Duodenal mucosa (tissue), 2 donors: ENCODE measurements around the gene ANTXR1.

Source experiments
- H3K27ac ChIP-seq: one replicate; pipeline ENCODE4 v1.7.0; 2013; ENCODE audit warnings: low read depth, low read length
- H3K27me3 ChIP-seq, 2 donors: one replicate each; pipeline ENCODE4 v1.7.0; 2013; ENCODE audit warnings: low read length in 2 of 2, control low read depth in 1 of 2; ENCODE audit not compliant: insufficient read depth in 2 of 2, control insufficient read depth in 1 of 2
- H3K36me3 ChIP-seq, 2 donors: one replicate each; pipeline ENCODE4 v1.7.0; 2013; ENCODE audit warnings: low read length in 2 of 2, control low read depth in 1 of 2; ENCODE audit not compliant: insufficient read depth in 2 of 2, control insufficient read depth in 1 of 2
- H3K4me1 ChIP-seq, 2 donors: one replicate each; pipeline ENCODE4 v1.7.0; 2013; ENCODE audit warnings: low read length in 2 of 2, control low read depth in 1 of 2; ENCODE audit not compliant: insufficient read depth in 2 of 2, control insufficient read depth in 1 of 2
- H3K4me3 ChIP-seq, 2 donors: one replicate each; pipeline ENCODE4 v1.7.0; 2013; ENCODE audit warnings: low read length in 2 of 2, low read depth in 1 of 2
- H3K9ac ChIP-seq, 2 donors: one replicate each; pipeline ENCODE4 v1.7.0; 2013; ENCODE audit warnings: low read length in 2 of 2, low read depth in 1 of 2
- H3K9me3 ChIP-seq, 2 donors: one replicate each; pipeline ENCODE4 v1.7.0; 2013; ENCODE audit warnings: low read length in 2 of 2, control low read depth in 1 of 2; ENCODE audit not compliant: control insufficient read depth in 1 of 2

Gene ANTXR1

GRCh38 chr2:68977453-68977852 lies 35.5 kb upstream of the ANTXR1 start:
- Histone ChIP-seq H3K9me3 (no peaks in the 10 kb centered on the region), H3K9ac (no peak overlapping the region)

GRCh38 chr2:68978098-68978497 lies 34.9 kb upstream of the ANTXR1 start:
- Histone ChIP-seq H3K4me3 (no peak overlapping the region), H3K36me3 (no peaks in the 10 kb centered on the region), H3K27me3 (peaks cover 0 to 4% of the 10 kb centered on the region in 2 donors), H3K4me1 (no peaks in the 10 kb centered on the region), H3K27ac (no peak overlapping the region), H3K9me3 (no peaks in the 10 kb centered on the region), H3K9ac (no peak overlapping the region)

More at GRCh38 chr2:68977453-68977852, 35.5 kb upstream of the ANTXR1 start:
- H3K27me3 ChIP-seq, result peaks cover 0 to 4% of the 10 kb centered on the region in 2 donors
- H3K4me3 ChIP-seq, result no peak overlapping the region
- no peaks in the 10 kb centered on the region for H3K36me3 ChIP-seq
- no peak overlapping the region for H3K27ac ChIP-seq
- no peaks in the 10 kb centered on the region for H3K4me1 ChIP-seq

- Histone ChIP-seq H3K9me3 (no peaks in the 10 kb centered on the region), H3K36me3 (no peaks in the 10 kb centered on the region), H3K27me3 (peaks cover 0 to 4% of the 10 kb centered on the region in 2 donors), H3K4me1 (no peaks in the 10 kb centered on the region), H3K9ac (no peak overlapping the region), H3K27ac (no peak overlapping the region), H3K4me3 (no peak overlapping the region)
Measured at GRCh38 chr2:68980956-68981355, 32.0 kb upstream of the ANTXR1 start.

- Histone ChIP-seq H3K4me3 (no peak overlapping the region), H3K27ac (no peak overlapping the region), H3K9me3 (no peaks in the 10 kb centered on the region), H3K27me3 (no peaks in the 10 kb centered on the region), H3K36me3 (no peaks in the 10 kb centered on the region), H3K9ac (no peak overlapping the region), H3K4me1 (no peaks in the 10 kb centered on the region)
Measured at GRCh38 chr2:68987021-68987503, 25.9 kb upstream of the ANTXR1 start.

GRCh38 chr2:68989035-68989434 lies 23.9 kb upstream of the ANTXR1 start:
- no peaks in the 10 kb centered on the region for H3K27me3 ChIP-seq
- H3K9me3 ChIP-seq, result no peaks in the 10 kb centered on the region
- no peak overlapping the region for H3K9ac ChIP-seq
- no peak overlapping the region for H3K27ac ChIP-seq
- no peak overlapping the region for H3K4me3 ChIP-seq
- no peaks in the 10 kb centered on the region for H3K36me3 ChIP-seq
- H3K4me1 ChIP-seq, result no peaks in the 10 kb centered on the region

GRCh38 chr2:68992341-68992740 lies 20.6 kb upstream of the ANTXR1 start:
- Histone ChIP-seq H3K9ac (no peak overlapping the region), H3K4me3 (no peak overlapping the region), H3K36me3 (no peaks in the 10 kb centered on the region), H3K9me3 (no peaks in the 10 kb centered on the region), H3K27me3 (no peaks in the 10 kb centered on the region), H3K27ac (no peak overlapping the region), H3K4me1 (no peaks in the 10 kb centered on the region)

GRCh38 chr2:68992933-68993332 lies 20.0 kb upstream of the ANTXR1 start:
- no peak overlapping the region for H3K27ac ChIP-seq
- H3K36me3 ChIP-seq, result no peaks in the 10 kb centered on the region
- H3K9me3 ChIP-seq, result no peaks in the 10 kb centered on the region
- H3K27me3 ChIP-seq, result no peaks in the 10 kb centered on the region
- no peaks in the 10 kb centered on the region for H3K4me1 ChIP-seq
- H3K4me3 ChIP-seq, result no peak overlapping the region
- no peak overlapping the region for H3K9ac ChIP-seq

- H3K4me3 ChIP-seq, result no peak overlapping the region
- H3K9me3 ChIP-seq, result no peaks in the 10 kb centered on the region
- H3K9ac ChIP-seq, result no peak overlapping the region
- H3K4me1 ChIP-seq, result no peaks in the 10 kb centered on the region
- H3K27me3 ChIP-seq, result no peaks in the 10 kb centered on the region
- H3K27ac ChIP-seq, result no peak overlapping the region
- no peaks in the 10 kb centered on the region for H3K36me3 ChIP-seq
Measured at GRCh38 chr2:68993660-68994059, 19.3 kb upstream of the ANTXR1 start.

- H3K4me1 ChIP-seq, result no peaks in the 10 kb centered on the region
- no peaks in the 10 kb centered on the region for H3K27me3 ChIP-seq
- H3K36me3 ChIP-seq, result no peaks in the 10 kb centered on the region
- H3K27ac ChIP-seq, result no peak overlapping the region
- no peak overlapping the region for H3K4me3 ChIP-seq
- H3K9me3 ChIP-seq, result no peaks in the 10 kb centered on the region
- no peak overlapping the region for H3K9ac ChIP-seq
Measured at GRCh38 chr2:68994864-68995263, 18.1 kb upstream of the ANTXR1 start.

- H3K36me3 ChIP-seq, result no peaks in the 10 kb centered on the region
- H3K27me3 ChIP-seq, result no peaks in the 10 kb centered on the region
- no peak overlapping the region for H3K4me3 ChIP-seq
- no peak overlapping the region for H3K27ac ChIP-seq
- H3K9ac ChIP-seq, result no peak overlapping the region
- H3K9me3 ChIP-seq, result no peaks in the 10 kb centered on the region
- no peaks in the 10 kb centered on the region for H3K4me1 ChIP-seq
Measured at GRCh38 chr2:68995916-68996315, 17.1 kb upstream of the ANTXR1 start.

GRCh38 chr2:68997401-68997800 lies 15.6 kb upstream of the ANTXR1 start:
- H3K9me3 ChIP-seq, result peaks cover 0 to 5% of the 10 kb centered on the region in 2 donors
- H3K36me3 ChIP-seq, result no peaks in the 10 kb centered on the region
- no peak overlapping the region for H3K9ac ChIP-seq
- H3K4me3 ChIP-seq, result no peak overlapping the region
- no peaks in the 10 kb centered on the region for H3K4me1 ChIP-seq
- no peak overlapping the region for H3K27ac ChIP-seq
- H3K27me3 ChIP-seq, result no peaks in the 10 kb centered on the region
